ENCODE results near the gene RALGAPA2.

- TF ChIP-seq FOXM1 (IDR thresholded peaks at IDR 0.05; ENCODE audit: borderline replicate concordance) (no peak), SUZ12 (IDR thresholded peaks at IDR 0.05) (no peak), ARNT (IDR thresholded peaks at IDR 0.05) (no peak), ELF4 (IDR thresholded peaks at IDR 0.05) (no peak), CTBP1 (IDR thresholded peaks at IDR 0.05; ENCODE audit: borderline replicate concordance) (no peak), TARDBP (IDR thresholded peaks at IDR 0.05) (no peak), NFRKB (IDR thresholded peaks at IDR 0.05) (no peak), HDGF (IDR thresholded peaks at IDR 0.05; ENCODE audit: borderline replicate concordance) (no peak), PKNOX1 (IDR thresholded peaks at IDR 0.05) (no peak), BHLHE40 (IDR thresholded peaks at IDR 0.05; ENCODE audit: borderline replicate concordance) (no peak), SP1 (IDR thresholded peaks at IDR 0.05) (no peak), LEF1 (IDR thresholded peaks at IDR 0.05; ENCODE audit: borderline replicate concordance) (no peak), L3MBTL2 (conservative IDR thresholded peaks at IDR 0.05) (no peak)
These were observed 177.4 kb downstream of the RALGAPA2 start for GRCh38 chr20:20535051-20535450.
